OCI-LY3 (cell line): ENCODE measurements around the gene RAD21L1.

ENCODE experiments used
- H2AFZ ChIP-seq: fragments of 200-600, 300-600 bp; shearing (Covaris generic); 2 replicates; pipeline ENCODE4 v1.6.0; 2014; ENCODE audit warnings: antibody characterized with exemption, low read depth, low read length
- H3K27ac ChIP-seq: fragments of 200-600, 300-600 bp; sonication (generic); 2 replicates; pipeline ENCODE4 v1.5.1; 2014; ENCODE audit warnings: mild to moderate bottlenecking, low read length, moderate library complexity, mixed read lengths
- H3K27me3 ChIP-seq: fragments of 200-600, 300-600 bp; sonication (generic); 2 replicates; pipeline ENCODE4 v1.6.1; 2014; ENCODE audit warnings: low read depth, low read length, mixed read lengths
- H3K36me3 ChIP-seq: fragments of 200-600, 300-600 bp; sonication (generic); replicated peaks from 2 replicates; pipeline ENCODE3; 2014; ENCODE audit warnings: low read depth, low read length, mixed read lengths
- H3K4me1 ChIP-seq: fragments of 300-600, 200-600 bp; sonication (generic); 2 replicates; pipeline ENCODE4 v1.6.1; 2014; ENCODE audit warnings: low read length, mixed read lengths
- H3K4me2 ChIP-seq: fragments of 200-600, 300-600 bp; sonication (generic); 2 replicates; pipeline ENCODE4 v1.6.1; 2014; ENCODE audit warnings: low read length, mixed read lengths
- H3K4me3 ChIP-seq: fragments of 300-600, 200-600 bp; sonication (generic); 2 replicates; pipeline ENCODE4 v1.5.1; 2014; ENCODE audit warnings: antibody characterized with exemption, mild to moderate bottlenecking, low read length, moderate library complexity
- H3K79me2 ChIP-seq: fragments of 300-600, 200-600 bp; shearing (Covaris generic); 2 replicates; pipeline ENCODE4 v1.6.1; 2014; ENCODE audit warnings: mild to moderate bottlenecking, low read length, mixed read lengths
- H3K9ac ChIP-seq: fragments of 300-600, 200-600 bp; shearing (Covaris generic); 2 replicates; pipeline ENCODE4 v1.6.0; 2014; ENCODE audit warnings: mild to moderate bottlenecking, low read length, moderate library complexity
- H3K9me3 ChIP-seq: fragments of 200-600, 300-600 bp; shearing (Covaris generic); 2 replicates; pipeline ENCODE4 v1.6.1; 2014; ENCODE audit warnings: low read length, mixed read lengths; ENCODE audit not compliant: insufficient read depth
- H4K20me1 ChIP-seq: fragments of 200-600, 300-600 bp; sonication (generic); 2 replicates; pipeline ENCODE4 v1.6.1; 2016; ENCODE audit warnings: low read length, mixed read lengths; ENCODE audit not compliant: insufficient read depth
- CTCF ChIP-seq: fragments of 200-600, 300-600 bp; sonication (generic); IDR thresholded peaks from 2 replicates; pipeline ENCODE4 v1.5.1; 2014; ENCODE audit warnings: antibody characterized with exemption, low read length, low read depth
- EZH2phosphoT487 ChIP-seq: fragments of 200-600 bp; shearing (Covaris generic); IDR thresholded peaks from 2 replicates; pipeline ENCODE4 v1.6.1; 2018; ENCODE audit warnings: antibody characterized with exemption, mixed run types, low read depth

Gene RAD21L1

GRCh38 chr20:1206366-1207148 is 19.3 kb upstream of the RAD21L1 start:
- H3K9ac ChIP-seq: no peak overlapping the region
- H3K79me2 ChIP-seq: no peaks in the 10 kb centered on the region
- no peak overlapping the region for H3K4me3 ChIP-seq
- peaks cover 20% of the 10 kb centered on the region for H3K27me3 ChIP-seq
- H3K9me3 ChIP-seq: no peaks in the 10 kb centered on the region
- no peak overlapping the region for H3K4me2 ChIP-seq
- no peaks in the 10 kb centered on the region for H3K36me3 ChIP-seq
- H2AFZ ChIP-seq: no peak overlapping the region
- no peak for TF ChIP-seq CTCF
- no peak for TF ChIP-seq EZH2phosphoT487
- H3K27ac ChIP-seq: no peak overlapping the region
- H4K20me1 ChIP-seq: no peaks in the 10 kb centered on the region
- H3K4me1 ChIP-seq: no peaks in the 10 kb centered on the region

GRCh38 chr20:1207293-1207878 is 18.5 kb upstream of the RAD21L1 start:
- H3K27me3 ChIP-seq: peaks cover 20% of the 10 kb centered on the region
- no peak overlapping the region for H3K9ac ChIP-seq
- no peaks in the 10 kb centered on the region for H3K9me3 ChIP-seq
- H3K4me2 ChIP-seq: no peak overlapping the region
- TF ChIP-seq EZH2phosphoT487 (no peak), CTCF (no peak)
- no peaks in the 10 kb centered on the region for H3K36me3 ChIP-seq
- H2AFZ ChIP-seq: no peak overlapping the region
- H3K79me2 ChIP-seq: no peaks in the 10 kb centered on the region
- H4K20me1 ChIP-seq: no peaks in the 10 kb centered on the region
- no peak overlapping the region for H3K4me3 ChIP-seq
- H3K27ac ChIP-seq: no peak overlapping the region
- H3K4me1 ChIP-seq: no peaks in the 10 kb centered on the region

GRCh38 chr20:1209447-1210387 is 16.1 kb upstream of the RAD21L1 start:
- Histone ChIP-seq H4K20me1 (no peaks in the 10 kb centered on the region), H3K36me3 (no peaks in the 10 kb centered on the region), H3K4me3 (no peak overlapping the region), H2AFZ (no peak overlapping the region), H3K4me1 (peaks cover 7% of the 10 kb centered on the region), H3K79me2 (no peaks in the 10 kb centered on the region), H3K9me3 (no peaks in the 10 kb centered on the region), H3K9ac (no peak overlapping the region), H3K27me3 (peaks cover 23% of the 10 kb centered on the region), H3K27ac (no peak overlapping the region), H3K4me2 (no peak overlapping the region)
- TF ChIP-seq EZH2phosphoT487 (no peak), CTCF (peak; percentile 26; the same call in 1 of the 2 replicates)

- no peak overlapping the region for H3K4me3 ChIP-seq
- H4K20me1 ChIP-seq: no peaks in the 10 kb centered on the region
- no peak overlapping the region for H3K27ac ChIP-seq
- H3K4me1 ChIP-seq: peaks cover 7% of the 10 kb centered on the region
- no peaks in the 10 kb centered on the region for H3K79me2 ChIP-seq
- no peaks in the 10 kb centered on the region for H3K9me3 ChIP-seq
- H3K27me3 ChIP-seq: peaks cover 23% of the 10 kb centered on the region
- TF ChIP-seq EZH2phosphoT487: no peak
- no peak for TF ChIP-seq CTCF
- H3K4me2 ChIP-seq: no peak overlapping the region
- no peaks in the 10 kb centered on the region for H3K36me3 ChIP-seq
- H2AFZ ChIP-seq: no peak overlapping the region
- no peak overlapping the region for H3K9ac ChIP-seq
Measured at GRCh38 chr20:1210501-1210900, 15.3 kb upstream of the RAD21L1 start.
